ENCODE measurements around the gene CCDC51.
A peak's percentile ranks its signal among the peaks of the same experiment; 100 is the strongest.
"Not testable (repeated sequence)": the region's sequence is repeated elsewhere in the genome, so short reads cannot be mapped to it uniquely, and the experiment has no call there.

The CCDC51 gene

DNA sequence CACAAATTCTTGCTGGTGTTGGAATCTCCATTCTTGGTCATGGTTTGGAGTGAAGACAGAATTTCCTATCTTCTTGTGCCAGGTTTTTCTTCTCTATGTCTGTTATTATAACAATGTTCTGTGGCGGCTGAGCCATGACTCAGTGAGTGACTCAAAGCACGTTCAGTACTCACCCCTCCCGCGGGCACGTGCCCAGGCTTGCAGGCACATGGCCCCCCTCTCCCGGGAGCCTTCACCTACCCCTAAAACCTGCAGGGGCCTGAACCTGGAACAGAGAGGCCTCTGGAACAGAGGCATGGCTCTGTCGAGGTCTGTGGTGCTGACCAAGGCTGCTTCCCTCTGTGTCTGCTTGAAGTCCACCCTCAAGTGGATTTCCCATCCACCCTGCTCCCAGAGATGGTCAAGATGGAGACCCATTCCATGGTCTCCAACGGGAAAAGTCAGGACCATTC, 37.6 kb downstream of the CCDC51 start:
- peak overlapping the region; percentile 66 for H3K4me2 ChIP-seq (ENCODE audit: low read length)
- no peak overlapping the region for H3K4me3 ChIP-seq (ENCODE audit: low read length)
- H3K4me1 ChIP-seq (ENCODE audit: control insufficient read depth, insufficient read depth, low read length): peaks cover 24% of the 10 kb centered on the region
- H3K36me3 ChIP-seq (ENCODE audit: insufficient read depth, low read length): peaks cover 21% of the 10 kb centered on the region
- H3K9me3 ChIP-seq (replicated peaks; ENCODE audit: low read length): no peaks in the 10 kb centered on the region
- H3K27me3 ChIP-seq (ENCODE audit: control insufficient read depth, insufficient read depth, low read length): peaks cover 4% of the 10 kb centered on the region
- no peak overlapping the region for H3K9ac ChIP-seq (ENCODE audit: low read depth, low read length)

DNA sequence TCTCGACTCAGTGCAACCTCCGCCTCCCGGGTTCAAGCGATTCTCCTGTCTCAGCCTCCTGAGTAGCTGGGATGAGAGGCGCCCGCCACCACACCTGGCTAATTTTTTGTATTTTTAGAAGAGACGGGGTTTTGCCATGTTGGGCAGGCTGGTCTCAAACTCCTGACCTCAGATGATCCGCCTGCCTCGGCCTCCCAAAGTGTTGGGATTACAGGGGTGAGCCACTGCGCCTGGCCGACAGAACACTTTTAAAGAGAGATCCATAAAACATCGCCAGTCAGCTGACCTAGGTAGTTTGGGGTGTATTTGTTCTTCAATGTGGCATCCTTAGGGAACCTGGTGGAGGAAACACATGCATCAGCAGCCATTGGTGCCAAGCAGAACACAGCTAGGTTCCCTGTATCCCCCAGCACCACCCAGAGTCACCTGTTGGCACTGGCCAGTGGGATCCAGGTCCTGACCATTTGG, 38.5 kb downstream of the CCDC51 start:
- not testable (repeated sequence) for H3K27me3 ChIP-seq (ENCODE audit: control insufficient read depth, insufficient read depth, low read length); H3K9me3 ChIP-seq (replicated peaks; ENCODE audit: low read length); H3K4me3 ChIP-seq (ENCODE audit: low read length); H3K9ac ChIP-seq (ENCODE audit: low read depth, low read length)
- Histone ChIP-seq H3K4me2 (ENCODE audit: low read length) (peak overlapping the region; percentile 66), H3K4me1 (ENCODE audit: control insufficient read depth, insufficient read depth, low read length) (peaks cover 24% of the 10 kb centered on the region), H3K36me3 (ENCODE audit: insufficient read depth, low read length) (peaks cover 13% of the 10 kb centered on the region)

DNA sequence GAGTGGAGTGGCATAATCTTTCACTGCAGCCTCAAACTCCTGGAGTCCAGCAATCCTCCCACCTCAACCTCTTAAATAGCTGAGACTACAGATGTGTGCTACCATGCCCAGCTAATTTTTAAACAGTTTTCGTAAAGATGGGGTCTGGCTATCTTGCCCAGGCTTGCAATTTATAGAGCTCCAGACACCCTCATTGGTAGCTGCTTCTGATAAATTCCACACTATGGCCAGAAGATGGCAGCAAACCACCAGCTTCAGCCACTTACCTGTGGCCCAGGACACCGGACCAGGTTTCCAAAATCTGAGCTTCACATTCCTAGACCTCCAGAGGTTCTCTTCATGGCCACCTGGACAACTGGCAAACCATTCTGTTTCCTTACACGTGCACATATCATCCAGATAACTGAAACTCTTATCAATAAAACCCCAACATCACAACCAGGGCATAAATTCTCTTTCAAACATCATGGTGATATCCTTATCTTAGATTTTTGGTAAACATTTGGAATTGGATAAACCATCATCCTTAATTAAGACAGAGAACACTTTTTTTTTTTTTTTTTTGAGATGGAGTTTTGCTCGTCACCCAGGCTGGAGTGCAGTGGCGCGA, 39.0 kb downstream of the CCDC51 start:
- Histone ChIP-seq H3K36me3 (ENCODE audit: insufficient read depth, low read length) (peaks cover 13% of the 10 kb centered on the region), H3K9me3 (replicated peaks; ENCODE audit: low read length) (no peaks in the 10 kb centered on the region), H3K4me2 (ENCODE audit: low read length) (no peak overlapping the region), H3K4me1 (ENCODE audit: control insufficient read depth, insufficient read depth, low read length) (peaks cover 24% of the 10 kb centered on the region), H3K9ac (ENCODE audit: low read depth, low read length) (no peak overlapping the region), H3K4me3 (ENCODE audit: low read length) (no peak overlapping the region), H3K27me3 (ENCODE audit: control insufficient read depth, insufficient read depth, low read length) (peaks cover 8% of the 10 kb centered on the region)

GRCh38 chr3:48399387-48400172, 40.3 kb downstream of the CCDC51 start:
- H3K4me2 ChIP-seq (ENCODE audit: low read length): no peak overlapping the region
- no peak overlapping the region for H3K4me3 ChIP-seq (ENCODE audit: low read length)
- H3K27me3 ChIP-seq (ENCODE audit: control insufficient read depth, insufficient read depth, low read length): peaks cover 19% of the 10 kb centered on the region
- H3K9ac ChIP-seq (ENCODE audit: low read depth, low read length): no peak overlapping the region
- H3K4me1 ChIP-seq (ENCODE audit: control insufficient read depth, insufficient read depth, low read length): peaks cover 20% of the 10 kb centered on the region
- H3K9me3 ChIP-seq (replicated peaks; ENCODE audit: low read length): no peaks in the 10 kb centered on the region
- H3K36me3 ChIP-seq (ENCODE audit: insufficient read depth, low read length): peaks cover 9% of the 10 kb centered on the region

- peaks cover 17% of the 10 kb centered on the region for H3K4me1 ChIP-seq (ENCODE audit: control insufficient read depth, insufficient read depth, low read length)
- H3K36me3 ChIP-seq (ENCODE audit: insufficient read depth, low read length): peaks cover 4% of the 10 kb centered on the region
- H3K4me3 ChIP-seq (ENCODE audit: low read length): no peak overlapping the region
- H3K9me3 ChIP-seq (replicated peaks; ENCODE audit: low read length): no peaks in the 10 kb centered on the region
- H3K4me2 ChIP-seq (ENCODE audit: low read length): no peak overlapping the region
- peaks cover 19% of the 10 kb centered on the region for H3K27me3 ChIP-seq (ENCODE audit: control insufficient read depth, insufficient read depth, low read length)
- H3K9ac ChIP-seq (ENCODE audit: low read depth, low read length): no peak overlapping the region
These were observed 41.1 kb downstream of the CCDC51 start for GRCh38 chr3:48398701-48399386.

GRCh38 chr3:48397767-48398681, 41.9 kb downstream of the CCDC51 start:
- Histone ChIP-seq H3K9me3 (replicated peaks; ENCODE audit: low read length) (no peaks in the 10 kb centered on the region), H3K9ac (ENCODE audit: low read depth, low read length) (no peak overlapping the region), H3K4me3 (ENCODE audit: low read length) (no peak overlapping the region), H3K4me2 (ENCODE audit: low read length) (no peak overlapping the region), H3K36me3 (ENCODE audit: insufficient read depth, low read length) (no peaks in the 10 kb centered on the region), H3K27me3 (ENCODE audit: control insufficient read depth, insufficient read depth, low read length) (peaks cover 19% of the 10 kb centered on the region), H3K4me1 (ENCODE audit: control insufficient read depth, insufficient read depth, low read length) (peaks cover 17% of the 10 kb centered on the region)

GRCh38 chr3:48395714-48396113, 44.2 kb downstream of the CCDC51 start:
- Histone ChIP-seq H3K4me1 (ENCODE audit: control insufficient read depth, insufficient read depth, low read length) (no peaks in the 10 kb centered on the region), H3K36me3 (ENCODE audit: insufficient read depth, low read length) (no peaks in the 10 kb centered on the region), H3K4me3 (ENCODE audit: low read length) (no peak overlapping the region), H3K27me3 (ENCODE audit: control insufficient read depth, insufficient read depth, low read length) (peaks cover 19% of the 10 kb centered on the region), H3K9me3 (replicated peaks; ENCODE audit: low read length) (no peaks in the 10 kb centered on the region), H3K9ac (ENCODE audit: low read depth, low read length) (no peak overlapping the region), H3K4me2 (ENCODE audit: low read length) (no peak overlapping the region)

- Histone ChIP-seq H3K4me2 (ENCODE audit: low read length) (no peak overlapping the region), H3K9me3 (replicated peaks; ENCODE audit: low read length) (no peaks in the 10 kb centered on the region), H3K4me1 (ENCODE audit: control insufficient read depth, insufficient read depth, low read length) (no peaks in the 10 kb centered on the region), H3K36me3 (ENCODE audit: insufficient read depth, low read length) (no peaks in the 10 kb centered on the region), H3K4me3 (ENCODE audit: low read length) (no peak overlapping the region), H3K9ac (ENCODE audit: low read depth, low read length) (no peak overlapping the region), H3K27me3 (ENCODE audit: control insufficient read depth, insufficient read depth, low read length) (peaks cover 19% of the 10 kb centered on the region)
These were observed 45.5 kb downstream of the CCDC51 start for GRCh38 chr3:48394391-48394790.

- H3K4me2 ChIP-seq (ENCODE audit: low read length): no peak overlapping the region
- peaks cover 32% of the 10 kb centered on the region for H3K27me3 ChIP-seq (ENCODE audit: control insufficient read depth, insufficient read depth, low read length)
- no peak overlapping the region for H3K9ac ChIP-seq (ENCODE audit: low read depth, low read length)
- no peaks in the 10 kb centered on the region for H3K36me3 ChIP-seq (ENCODE audit: insufficient read depth, low read length)
- no peaks in the 10 kb centered on the region for H3K4me1 ChIP-seq (ENCODE audit: control insufficient read depth, insufficient read depth, low read length)
- no peak overlapping the region for H3K4me3 ChIP-seq (ENCODE audit: low read length)
- H3K9me3 ChIP-seq (replicated peaks; ENCODE audit: low read length): peaks cover 6% of the 10 kb centered on the region
These were observed 51.0 kb downstream of the CCDC51 start for GRCh38 chr3:48388966-48389365.

DNA sequence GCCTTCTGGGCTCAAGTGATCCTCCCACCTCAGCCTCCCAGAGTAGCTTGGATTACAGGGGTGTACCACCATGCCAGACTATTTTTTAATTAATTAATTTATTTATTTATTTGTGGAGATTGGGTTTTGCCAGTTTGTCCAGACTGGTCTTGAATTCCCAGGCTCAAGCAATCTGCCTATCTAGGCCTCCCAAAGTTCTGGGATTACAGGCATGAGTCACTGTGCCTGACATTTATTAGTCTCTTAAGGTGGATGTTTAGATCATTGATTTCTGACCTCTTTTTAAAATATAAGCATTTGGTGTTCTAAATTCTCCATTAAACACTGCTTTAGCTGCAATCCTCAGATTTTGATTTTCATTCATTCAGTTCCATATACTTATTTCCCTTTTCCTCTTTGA, 52.3 kb downstream of the CCDC51 start:
- Histone ChIP-seq H3K27me3 (ENCODE audit: control insufficient read depth, insufficient read depth, low read length) (peaks cover 45% of the 10 kb centered on the region), H3K9ac (ENCODE audit: low read depth, low read length) (no peak overlapping the region), H3K4me2 (ENCODE audit: low read length) (no peak overlapping the region), H3K36me3 (ENCODE audit: insufficient read depth, low read length) (no peaks in the 10 kb centered on the region), H3K4me3 (ENCODE audit: low read length) (no peak overlapping the region), H3K4me1 (ENCODE audit: control insufficient read depth, insufficient read depth, low read length) (no peaks in the 10 kb centered on the region), H3K9me3 (replicated peaks; ENCODE audit: low read length) (peaks cover 6% of the 10 kb centered on the region)
